H1 (cell line): ENCODE data around the gene ANXA8L1.

Source experiments
- ATF3 ChIP-seq: IDR thresholded peaks from 2 replicates; pipeline ENCODE4 v1.6.1; 2011; ENCODE audit warnings: low read depth, mild to moderate bottlenecking, low read length; ENCODE audit not compliant: insufficient read depth
- EZH2 ChIP-seq: fragments of 200-600 bp; sonication (generic); IDR thresholded peaks from 2 replicates; pipeline ENCODE4 v1.7.1; 2012; ENCODE audit warnings: low read depth, mild to moderate bottlenecking, moderate library complexity, low read length, inconsistent platforms; ENCODE audit not compliant: severe bottlenecking
- GABPA ChIP-seq: IDR thresholded peaks from 2 replicates; pipeline ENCODE4 v1.6.1; 2011; ENCODE audit warnings: mild to moderate bottlenecking, low read length, moderate library complexity, borderline replicate concordance; ENCODE audit not compliant: insufficient read depth
- MAX ChIP-seq: IDR thresholded peaks from 2 replicates; pipeline ENCODE4 v1.6.1; 2012; ENCODE audit warnings: inconsistent platforms
- POLR2A ChIP-seq, 2 experiments: IDR thresholded peaks; 1 replicate in 1 of 2; 2 replicates in 1 of 2; pipeline ENCODE4 v1.6.1; 2011; ENCODE audit warnings: low read depth in 2 of 2, low read length in 2 of 2, mild to moderate bottlenecking in 2 of 2; ENCODE audit errors: control extremely low read depth in 1 of 2
- RAD21 ChIP-seq, 2 experiments: IDR thresholded peaks in 1 of 2; conservative IDR thresholded peaks in 1 of 2; 2 replicates each; pipeline ENCODE4 v1.6.1; 2011; ENCODE audit warnings: low read depth in 2 of 2, low read length in 2 of 2, improper control_type of control experiment in 1 of 2, inconsistent platforms in 1 of 2, mild to moderate bottlenecking in 1 of 2, moderate library complexity in 1 of 2
- TAF7 ChIP-seq: optimal IDR thresholded peaks from 2 replicates; pipeline ENCODE3; 2011; ENCODE audit warnings: low read depth, mild to moderate bottlenecking, inconsistent platforms, low read length, moderate library complexity, borderline replicate concordance
- YY1 ChIP-seq: IDR thresholded peaks from 2 replicates; pipeline ENCODE4 v1.6.1; 2011; ENCODE audit warnings: low read depth, mild to moderate bottlenecking, low read length
- ZNF274 ChIP-seq: IDR thresholded peaks from 2 replicates; pipeline ENCODE4 v1.7.0; 2012; ENCODE audit warnings: low read length, borderline replicate concordance; ENCODE audit errors: extremely low read depth
- TF ChIP-seq, protein P1 (sequence below), 3 experiments: IDR thresholded peaks; 1 replicate in 2 of 3; 2 replicates in 1 of 3; pipeline versions ENCODE4 v1.5.1 to v1.6.1; 2011; ENCODE audit warnings: low read length in 3 of 3, mild to moderate bottlenecking in 3 of 3, inconsistent platforms in 2 of 3, low read depth in 1 of 3, moderate library complexity in 1 of 3; ENCODE audit not compliant: insufficient read depth in 1 of 3; ENCODE audit errors: control extremely low read depth in 1 of 3
- TF ChIP-seq, protein P2 (sequence below): IDR thresholded peaks from 2 replicates; pipeline ENCODE4 v1.6.1; 2011; ENCODE audit warnings: low read length, improper control_type of control experiment

DNA sequence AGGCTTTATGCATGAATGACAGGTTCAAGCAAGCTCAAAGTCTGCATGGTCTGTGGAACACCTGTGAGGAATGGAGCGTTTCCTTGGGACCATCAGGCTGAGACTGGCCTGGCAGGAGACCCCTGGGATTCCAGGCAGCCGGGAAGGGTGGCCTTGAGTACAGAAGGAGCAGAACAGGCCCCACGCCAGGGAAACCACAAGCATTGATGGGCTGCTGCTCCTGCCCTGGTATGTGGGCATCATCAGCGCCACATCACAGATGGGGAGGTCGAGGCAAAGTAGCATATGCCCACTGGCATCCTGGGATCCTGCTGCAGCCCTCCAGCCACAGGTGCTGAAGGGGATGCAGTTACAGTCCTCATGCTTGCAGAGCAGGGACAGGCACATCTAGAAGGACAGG lies 47.9 kb upstream of the ANXA8L1 start:
- TF ChIP-seq EZH2 (no peak), TAF7 (no peak), POLR2A (IDR thresholded peaks at IDR 0.05; ENCODE audit: control extremely low read depth in 1 of 2, low read depth in 2 of 2, low read length in 2 of 2) (no peak), ATF3 (no peak), YY1 (no peak), ZNF274 (no peak), GABPA (no peak), RAD21 (IDR thresholded peaks at IDR 0.05 in 1 of 2, conservative IDR thresholded peaks at IDR 0.05 in 1 of 2; ENCODE audit: low read depth in 2 of 2, low read length in 2 of 2) (no peak), MAX (no peak)
- TF ChIP-seq, protein P1, sequence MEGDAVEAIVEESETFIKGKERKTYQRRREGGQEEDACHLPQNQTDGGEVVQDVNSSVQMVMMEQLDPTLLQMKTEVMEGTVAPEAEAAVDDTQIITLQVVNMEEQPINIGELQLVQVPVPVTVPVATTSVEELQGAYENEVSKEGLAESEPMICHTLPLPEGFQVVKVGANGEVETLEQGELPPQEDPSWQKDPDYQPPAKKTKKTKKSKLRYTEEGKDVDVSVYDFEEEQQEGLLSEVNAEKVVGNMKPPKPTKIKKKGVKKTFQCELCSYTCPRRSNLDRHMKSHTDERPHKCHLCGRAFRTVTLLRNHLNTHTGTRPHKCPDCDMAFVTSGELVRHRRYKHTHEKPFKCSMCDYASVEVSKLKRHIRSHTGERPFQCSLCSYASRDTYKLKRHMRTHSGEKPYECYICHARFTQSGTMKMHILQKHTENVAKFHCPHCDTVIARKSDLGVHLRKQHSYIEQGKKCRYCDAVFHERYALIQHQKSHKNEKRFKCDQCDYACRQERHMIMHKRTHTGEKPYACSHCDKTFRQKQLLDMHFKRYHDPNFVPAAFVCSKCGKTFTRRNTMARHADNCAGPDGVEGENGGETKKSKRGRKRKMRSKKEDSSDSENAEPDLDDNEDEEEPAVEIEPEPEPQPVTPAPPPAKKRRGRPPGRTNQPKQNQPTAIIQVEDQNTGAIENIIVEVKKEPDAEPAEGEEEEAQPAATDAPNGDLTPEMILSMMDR (IDR thresholded peaks at IDR 0.05; ENCODE audit: control extremely low read depth in 1 of 3, insufficient read depth in 1 of 3, low read depth in 1 of 3, low read length in 3 of 3): no peak
- TF ChIP-seq, protein P2, sequence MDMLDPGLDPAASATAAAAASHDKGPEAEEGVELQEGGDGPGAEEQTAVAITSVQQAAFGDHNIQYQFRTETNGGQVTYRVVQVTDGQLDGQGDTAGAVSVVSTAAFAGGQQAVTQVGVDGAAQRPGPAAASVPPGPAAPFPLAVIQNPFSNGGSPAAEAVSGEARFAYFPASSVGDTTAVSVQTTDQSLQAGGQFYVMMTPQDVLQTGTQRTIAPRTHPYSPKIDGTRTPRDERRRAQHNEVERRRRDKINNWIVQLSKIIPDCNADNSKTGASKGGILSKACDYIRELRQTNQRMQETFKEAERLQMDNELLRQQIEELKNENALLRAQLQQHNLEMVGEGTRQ: no peak
